SK-N-SH (cell line): ENCODE results near the gene STAB1. TPM values are rescaled to one million over a fixed set of nuclear protein-coding genes. Genes with fewer than 3 reads are reported as not detected.

Source experiments
- CTCF ChIA-PET: fragments of 300-600, 350-600 bp; formaldehyde crosslinking; extraction: SDS; loops from one replicate; lab custom pipeline; 2021; lab: Yijun Ruan, JAX
- POLR2A ChIA-PET: fragments of 350-600 bp; sonication (Branson Sonifier 250); formaldehyde crosslinking; extraction: SDS; loops from one replicate; lab custom pipeline; 2020; ENCODE audit warnings: antibody characterized with exemption, inconsistent platforms; lab: Yijun Ruan, JAX
- DNase-seq: peaks from one replicate; pipeline ENCODE4 v3.0.0; 2012
- H2AFZ ChIP-seq: fragments of 200-600 bp; sonication (generic); 2 replicates; pipeline ENCODE4 v1.8.1; 2016; ENCODE audit warnings: antibody characterized with exemption, mild to moderate bottlenecking, low read depth
- H3F3A ChIP-seq: fragments of 200-600 bp; sonication (generic); replicated peaks from 2 replicates; pipeline ENCODE3; 2016; ENCODE audit warnings: antibody characterized with exemption, mild to moderate bottlenecking; ENCODE audit not compliant: insufficient read depth
- H3K27ac ChIP-seq, 2 experiments: fragments of 200-500 bp in 1 of 2; fragments of 200-600 bp in 1 of 2; sonication (Bioruptor generic) in 1 of 2; sonication (generic), shearing (Covaris generic) in 1 of 2; 2 replicates each; pipeline versions ENCODE4 v1.5.1 to v1.6.1; 2014 to 2016; ENCODE audit warnings: low read depth in 2 of 2, inconsistent platforms in 1 of 2, low read length in 1 of 2, mild to moderate bottlenecking in 1 of 2, mixed read lengths in 1 of 2
- H3K27me3 ChIP-seq: fragments of 200-600 bp; sonication (generic), shearing (Covaris generic); 2 replicates; pipeline ENCODE4 v1.6.1; 2016; ENCODE audit warnings: mixed run types; ENCODE audit not compliant: insufficient read depth
- H3K36me3 ChIP-seq, 2 experiments: fragments of 200-500 bp in 1 of 2; fragments of 200-600 bp in 1 of 2; sonication (Bioruptor generic) in 1 of 2; sonication (generic) in 1 of 2; replicated peaks in 1 of 2; 2 replicates each; pipeline versions ENCODE3 to v1.5.1; 2014 to 2016; ENCODE audit warnings: low read length in 1 of 2, mild to moderate bottlenecking in 1 of 2; ENCODE audit not compliant: insufficient read depth in 2 of 2, control insufficient read depth in 1 of 2
- H3K4me1 ChIP-seq, 2 experiments: fragments of 200-500 bp in 1 of 2; fragments of 200-600 bp in 1 of 2; sonication (Bioruptor generic) in 1 of 2; sonication (generic), shearing (Covaris generic) in 1 of 2; 2 replicates each; pipeline versions ENCODE4 v1.5.1 to v1.6.1; 2014 to 2016; ENCODE audit warnings: low read depth in 1 of 2, low read length in 1 of 2, mixed run types in 1 of 2; ENCODE audit not compliant: insufficient read depth in 2 of 2, control insufficient read depth in 1 of 2
- H3K4me2 ChIP-seq: fragments of 200-600 bp; sonication (generic), shearing (Covaris generic); 2 replicates; pipeline ENCODE4 v1.6.1; 2017; ENCODE audit warnings: mixed run types
- H3K4me3 ChIP-seq, 2 experiments: fragments of 200-500 bp in 1 of 2; fragments of 200-600 bp in 1 of 2; sonication (Bioruptor generic) in 1 of 2; sonication (generic), shearing (Covaris generic) in 1 of 2; 2 replicates each; pipeline versions ENCODE4 v1.5.1 to v1.8.1; 2014 to 2016; ENCODE audit warnings: low read depth in 2 of 2, inconsistent platforms in 1 of 2, low read length in 1 of 2, mild to moderate bottlenecking in 1 of 2, mixed read lengths in 1 of 2, moderate library complexity in 1 of 2
- H3K79me2 ChIP-seq: fragments of 200-600 bp; sonication (generic); 2 replicates; pipeline ENCODE4 v1.8.1; 2017; ENCODE audit warnings: mild to moderate bottlenecking; ENCODE audit not compliant: insufficient read depth
- H3K9ac ChIP-seq: fragments of 200-600 bp; sonication (generic); 2 replicates; pipeline ENCODE4 v1.6.1; 2017; ENCODE audit warnings: mixed run types
- H3K9me2 ChIP-seq: fragments of 200-600 bp; sonication (generic); 2 replicates; pipeline ENCODE4 v1.6.1; 2017; ENCODE audit warnings: mixed run types
- H3K9me3 ChIP-seq: fragments of 200-600 bp; sonication (generic); 2 replicates; pipeline ENCODE4 v1.6.1; 2017; ENCODE audit warnings: mixed run types, mild to moderate bottlenecking, moderate library complexity
- H4K20me1 ChIP-seq: fragments of 200-600 bp; sonication (generic); 2 replicates; pipeline ENCODE4 v1.6.1; 2017; ENCODE audit warnings: mild to moderate bottlenecking, mixed run types; ENCODE audit not compliant: insufficient read depth
- CHD2 ChIP-seq: fragments of 150-350 bp; IDR thresholded peaks from 2 replicates; pipeline ENCODE4 v1.6.1; 2018; ENCODE audit warnings: low read length; ENCODE audit not compliant: partially characterized antibody
- EP300 ChIP-seq, 2 experiments: IDR thresholded peaks; 2 replicates each; pipeline versions ENCODE4 v1.4.0 to v1.6.1; 2012; ENCODE audit warnings: borderline replicate concordance in 1 of 2, low read depth in 1 of 2, low read length in 1 of 2
- EZH2phosphoT487 ChIP-seq: fragments of 200-600 bp; sonication (generic); IDR thresholded peaks from 2 replicates; pipeline ENCODE4 v1.6.1; 2017; ENCODE audit warnings: low read depth, mixed run types, mild to moderate bottlenecking, antibody characterized with exemption, moderate library complexity, borderline replicate concordance
- FOXM1 ChIP-seq: IDR thresholded peaks from 2 replicates; pipeline ENCODE4 v1.4.0; 2012; ENCODE audit warnings: low read depth, mild to moderate bottlenecking
- GATA2 ChIP-seq: sonication (generic); formaldehyde crosslinking; IDR thresholded peaks from 2 replicates; pipeline ENCODE4 v1.5.0; 2020; ENCODE audit warnings: mild to moderate bottlenecking, missing genetic modification reagents
- IRF3 ChIP-seq: fragments of 150-350 bp; IDR thresholded peaks from 2 replicates; pipeline ENCODE4 v1.6.1; 2016; ENCODE audit warnings: mild to moderate bottlenecking, low read depth, low read length
- MXI1 ChIP-seq: IDR thresholded peaks from 2 replicates; pipeline ENCODE4 v1.6.1; 2012; ENCODE audit warnings: mild to moderate bottlenecking, low read depth, low read length, improper control_type of control experiment
- NRF1 ChIP-seq: IDR thresholded peaks from 2 replicates; pipeline ENCODE4 v1.6.1; 2012; ENCODE audit warnings: low read depth, mild to moderate bottlenecking, low read length
- POLR2AphosphoS5 ChIP-seq: IDR thresholded peaks from 2 replicates; pipeline ENCODE4 v1.6.1; 2012; ENCODE audit warnings: low read depth, low read length
- RAD21 ChIP-seq: IDR thresholded peaks from 2 replicates; pipeline ENCODE4 v1.6.1; 2012; ENCODE audit warnings: mild to moderate bottlenecking, low read length
- RCOR1 ChIP-seq: fragments of 150-350 bp; IDR thresholded peaks from 2 replicates; pipeline ENCODE4 v1.6.1; 2017; ENCODE audit warnings: antibody characterized with exemption, low read length
- USF2 ChIP-seq: fragments of 150-350 bp; IDR thresholded peaks from 2 replicates; pipeline ENCODE4 v1.6.1; 2017; ENCODE audit warnings: antibody characterized with exemption, low read length, low read depth, borderline replicate concordance
- YY1 ChIP-seq: IDR thresholded peaks from 2 replicates; pipeline ENCODE4 v1.4.0; 2012; ENCODE audit warnings: low read depth, mild to moderate bottlenecking
- WGBS: methylation state at CpG from one replicate; pipeline ENCODE4 v1.1.6; 2017; ENCODE audit warnings: low lambda C conversion rate; 5-methylcytosine and 5-hydroxymethylcytosine counted together
- polyA plus RNA-seq, 3 experiments: library from polyadenylated mRNA; depleted of rRNA; stranded (reverse); fragments of >200 nt; gene quantifications; 2 replicates each; pipeline ENCODE4 v1.2.3, GENCODE V29; 2012

The STAB1 gene
- polyA plus RNA-seq, 1 of the 3 experiments (the other 2 are of a cell fraction) = 0.05 TPM

GRCh38 chr3:52452126-52452525 is 43.0 kb upstream of the STAB1 start:
- no peaks in the 10 kb centered on the region for H3K27me3 ChIP-seq
- H3K4me2 ChIP-seq = no peak overlapping the region
- WGBS = 93% methylated on average over 3 of the region's 6 CpGs
- H2AFZ ChIP-seq = no peak overlapping the region
- CTCF ChIA-PET = interaction anchor here (0.9 to 16.5 kb wide), 4 partner anchors 10 to 487 kb away, joined by 3 to 578 read pairs (median 4); no protein-coding TSS in a partner anchor
- no peak for TF ChIP-seq FOXM1
- TF ChIP-seq RCOR1 = no peak
- TF ChIP-seq MXI1 = no peak
- no peak for TF ChIP-seq CHD2
- no peak for TF ChIP-seq USF2
- no peak for TF ChIP-seq IRF3
- no peak for TF ChIP-seq NRF1
- no peak for TF ChIP-seq POLR2AphosphoS5
- TF ChIP-seq RAD21 = no peak
- TF ChIP-seq EZH2phosphoT487 = no peak
- TF ChIP-seq YY1 = no peak
- no peaks in the 10 kb centered on the region for H3K9me3 ChIP-seq
- H3K4me3 ChIP-seq = no peak overlapping the region
- DNase-seq = no peak
- H3F3A ChIP-seq = no peaks in the 10 kb centered on the region
- H3K79me2 ChIP-seq = peaks cover 20% of the 10 kb centered on the region
- H3K36me3 ChIP-seq = no peaks in the 10 kb centered on the region
- no peak overlapping the region for H3K27ac ChIP-seq
- H3K9ac ChIP-seq = no peak overlapping the region
- no peaks in the 10 kb centered on the region for H3K9me2 ChIP-seq
- POLR2A ChIA-PET = no interaction called here
- peaks cover 5 to 22% of the 10 kb centered on the region in 2 experiments for H3K4me1 ChIP-seq
- H4K20me1 ChIP-seq = peaks cover 1% of the 10 kb centered on the region

- peaks cover 26% of the 10 kb centered on the region for H3K79me2 ChIP-seq
- no peak overlapping the region for H2AFZ ChIP-seq
- H3K4me3 ChIP-seq = no peak overlapping the region
- DNase-seq = no peak
- no peaks in the 10 kb centered on the region for H3K9me3 ChIP-seq
- no peak overlapping the region for H3K27ac ChIP-seq
- no peak for TF ChIP-seq EP300 (IDR thresholded peaks at IDR 0.05; ENCODE audit: borderline replicate concordance in 1 of 2, low read depth in 1 of 2, low read length in 1 of 2)
- TF ChIP-seq GATA2 (CRISPR knock-in tag) = no peak
- H4K20me1 ChIP-seq = peaks cover 6% of the 10 kb centered on the region
- peaks cover 2 to 5% of the 10 kb centered on the region in 2 experiments for H3K36me3 ChIP-seq
- no peaks in the 10 kb centered on the region for H3K27me3 ChIP-seq
- WGBS = 72% methylated on average over 5 of the region's 11 CpGs
- no peak overlapping the region for H3K9ac ChIP-seq
- no peaks in the 10 kb centered on the region for H3K9me2 ChIP-seq
- H3K4me1 ChIP-seq = peaks cover 8 to 28% of the 10 kb centered on the region in 2 experiments
- CTCF ChIA-PET = interaction anchor here (1.2 to 16.5 kb wide), 3 partner anchors 20 to 113 kb away, joined by 4 to 578 read pairs (median 5); no protein-coding TSS in a partner anchor
- POLR2A ChIA-PET = no interaction called here
- H3F3A ChIP-seq = peaks cover 4% of the 10 kb centered on the region
- no peak overlapping the region for H3K4me2 ChIP-seq
These were observed 42.4 kb upstream of the STAB1 start for GRCh38 chr3:52452570-52453221.
